Activated CD4-positive, alpha-beta T cell treated with anti-CD3 and anti-CD28 coated beads for 36 hours (primary cell): ENCODE results near the gene ALKBH8. TPM values are rescaled to one million over a fixed set of nuclear protein-coding genes. Genes with fewer than 3 reads are reported as not detected.
"Not testable (repeated sequence)": the region's sequence is repeated elsewhere in the genome, so short reads cannot be mapped to it uniquely, and the experiment has no call there.

Experiments
- ATAC-seq: fragments of 200-7000 bp; cut with Tn5 transposase; one replicate; pipeline ENCODE4 v1.10.0; 2021; ENCODE audit warnings: mild to moderate bottlenecking, moderate library complexity
- CTCF ChIA-PET: fragments of 350-600 bp; sonication (Branson Sonifier 250); formaldehyde crosslinking; loops from one replicate; lab custom pipeline; 2021; ENCODE audit warnings: antibody characterized with exemption; lab: Charles Lee
- POLR2A ChIA-PET: fragments of 350-600 bp; sonication (Branson Sonifier 250); formaldehyde crosslinking; loops from one replicate; lab custom pipeline; 2021; ENCODE audit warnings: antibody characterized with exemption, inconsistent platforms; lab: Charles Lee
- DNase-seq: peaks from one replicate; pipeline ENCODE4 v3.0.0-alpha.2; 2020
- H3K27ac Mint-ChIP-seq: one replicate; pipeline ENCODE4 v1.8.0; 2021; ENCODE audit warnings: mixed read lengths
- H3K27me3 Mint-ChIP-seq: one replicate; pipeline ENCODE4 v1.8.0; 2021; ENCODE audit warnings: mixed read lengths
- H3K36me3 Mint-ChIP-seq: one replicate; pipeline ENCODE4 v1.8.0; 2021; ENCODE audit warnings: low read depth, mixed read lengths
- H3K4me1 Mint-ChIP-seq: one replicate; pipeline ENCODE4 v1.8.0; 2021; ENCODE audit warnings: mixed read lengths
- H3K4me3 Mint-ChIP-seq: one replicate; pipeline ENCODE4 v1.8.0; 2021; ENCODE audit warnings: mild to moderate bottlenecking, moderate library complexity, mixed read lengths
- H3K9me3 Mint-ChIP-seq: one replicate; pipeline ENCODE4 v1.8.0; 2021; ENCODE audit warnings: low read depth, mixed read lengths
- intact Hi-C, 2 experiments: fragments of 100-400 bp; cut with DNase I in 1 of 2; cut with micrococcal nuclease in 1 of 2; formaldehyde crosslinking; loops; one replicate each; pipeline versions ENCODE4 v1.14.2 to v1.15.1; 2022 to 2024; cut with DNase I, micrococcal nuclease
- total RNA-seq, 2 experiments: library from RNA; stranded (reverse); gene quantifications; one replicate each; pipeline ENCODE4 v1.2.3, GENCODE V29; 2021

Gene ALKBH8
- total RNA-seq, 2 experiments from 2014 or later: 11.4 to 12.6 TPM

DNA sequence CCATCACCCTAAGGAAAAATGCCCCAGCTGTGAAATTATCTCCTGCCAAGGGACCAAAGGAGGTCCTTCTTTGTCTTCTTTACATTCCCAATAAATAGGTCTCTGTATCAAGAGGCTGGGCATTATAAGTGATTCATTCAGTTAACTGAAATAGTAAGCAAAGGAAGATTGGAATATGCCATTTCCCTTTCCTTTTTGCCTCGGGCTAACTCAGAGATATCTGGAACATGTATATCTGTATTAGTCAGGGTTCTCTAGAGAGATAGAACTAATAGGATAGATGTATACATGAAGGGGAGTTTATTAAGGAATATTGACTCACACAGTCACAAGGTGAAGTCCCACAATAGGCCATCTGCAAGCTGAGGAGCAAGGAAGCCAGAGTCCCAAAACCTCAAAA, 92.6 kb downstream of the ALKBH8 start:
- Mint-ChIP-seq H3K9me3 (no peaks in the 10 kb centered on the region), H3K4me3 (no peak overlapping the region), H3K36me3 (no peaks in the 10 kb centered on the region), H3K27ac (no peak overlapping the region), H3K4me1 (no peaks in the 10 kb centered on the region), H3K27me3 (peaks cover 37% of the 10 kb centered on the region)
- intact Hi-C loops: no loop called here
- CTCF ChIA-PET: interaction anchor here (0.7 kb wide), 1 partner anchor 216 kb away, joined by 3 read pairs; no protein-coding TSS in a partner anchor
- POLR2A ChIA-PET: no interaction called here
- no peak for DNase-seq
- ATAC-seq: no peak

DNA sequence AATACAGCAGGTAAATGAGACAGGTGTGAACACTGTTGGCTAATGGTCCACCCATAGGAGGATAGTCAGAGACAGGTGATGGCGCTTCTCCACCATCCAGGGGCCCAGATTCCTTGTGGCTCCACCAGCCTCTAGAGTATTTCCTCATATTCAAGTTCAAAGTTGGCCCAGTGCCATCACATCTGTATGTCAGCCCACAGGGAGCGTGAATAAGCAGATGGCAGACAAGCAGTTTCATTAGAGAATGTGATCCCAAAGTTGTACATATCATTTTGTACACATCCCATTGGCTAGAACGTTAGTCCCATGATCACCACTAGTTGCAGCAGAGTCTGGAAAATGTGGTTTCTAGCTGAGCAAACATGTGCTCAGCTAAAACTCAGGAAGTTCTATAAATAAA, 96.9 kb downstream of the ALKBH8 start:
- no peak overlapping the region for H3K4me3 Mint-ChIP-seq
- DNase-seq: no peak
- intact Hi-C loops: no loop called here
- H3K27ac Mint-ChIP-seq: no peak overlapping the region
- peaks cover 4% of the 10 kb centered on the region for H3K9me3 Mint-ChIP-seq
- H3K4me1 Mint-ChIP-seq: no peaks in the 10 kb centered on the region
- ATAC-seq: no peak
- ChIA-PET CTCF (no interaction called here), POLR2A (no interaction called here)
- no peaks in the 10 kb centered on the region for H3K36me3 Mint-ChIP-seq
- H3K27me3 Mint-ChIP-seq: peaks cover 29% of the 10 kb centered on the region

DNA sequence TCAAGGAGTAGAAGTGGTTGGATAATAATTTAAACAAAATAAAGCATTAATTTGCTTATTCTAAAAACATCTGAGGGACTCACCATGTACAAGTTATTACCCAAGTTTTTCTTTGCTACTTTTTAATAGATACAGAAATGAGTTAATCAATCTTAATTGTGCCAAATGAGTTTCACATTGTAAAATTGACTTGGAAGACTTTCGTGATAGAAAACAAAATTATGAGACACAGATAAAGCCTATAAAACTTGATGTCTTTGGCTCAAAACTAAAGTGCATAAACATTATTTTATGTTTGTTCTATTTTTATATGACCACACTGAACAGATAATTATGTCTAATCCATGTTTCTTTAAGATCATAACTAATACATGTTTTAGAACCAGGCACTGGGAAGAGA, 97.8 kb downstream of the ALKBH8 start:
- ATAC-seq (no peak), DNase-seq (no peak)
- H3K4me3 Mint-ChIP-seq: no peak overlapping the region
- ChIA-PET POLR2A (no interaction called here), CTCF (no interaction called here)
- no peak overlapping the region for H3K27ac Mint-ChIP-seq
- H3K27me3 Mint-ChIP-seq: peaks cover 30% of the 10 kb centered on the region
- intact Hi-C loops: no loop called here
- no peaks in the 10 kb centered on the region for H3K4me1 Mint-ChIP-seq
- no peaks in the 10 kb centered on the region for H3K36me3 Mint-ChIP-seq
- peaks cover 7% of the 10 kb centered on the region for H3K9me3 Mint-ChIP-seq

DNA sequence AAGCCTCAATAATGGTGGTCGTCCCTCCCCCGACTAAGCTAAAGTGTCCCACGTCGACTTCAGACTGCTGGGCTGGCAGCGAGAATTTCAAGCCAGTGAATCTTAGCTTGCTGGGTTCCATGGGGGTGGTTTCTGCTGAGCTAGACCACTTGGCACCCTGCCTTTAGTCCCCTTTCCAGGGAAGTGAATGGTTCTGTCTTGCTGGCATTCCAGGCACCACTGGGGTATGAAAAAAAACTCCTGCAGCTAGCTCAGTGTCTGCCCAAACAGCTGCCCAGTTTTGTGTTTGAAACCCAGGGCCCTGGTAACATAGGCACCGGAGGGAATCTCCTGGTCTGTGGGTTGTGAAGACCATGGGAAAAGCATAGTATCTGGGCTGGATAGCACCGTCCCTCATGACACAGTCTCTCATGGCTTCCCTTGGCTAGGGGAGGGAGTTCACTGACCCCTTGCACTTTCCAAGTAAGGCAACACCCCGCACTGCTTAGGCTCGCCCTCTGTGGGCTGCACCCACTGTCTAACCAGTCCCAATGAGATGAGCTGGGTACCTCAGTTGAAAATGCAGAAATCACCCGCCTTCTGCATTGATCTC, 99.2 kb downstream of the ALKBH8 start:
- H3K9me3 Mint-ChIP-seq, H3K27ac Mint-ChIP-seq, H3K36me3 Mint-ChIP-seq, CTCF ChIA-PET, ATAC-seq, DNase-seq, H3K4me1 Mint-ChIP-seq, H3K4me3 Mint-ChIP-seq, POLR2A ChIA-PET, intact Hi-C loops: not testable (repeated sequence)
- H3K27me3 Mint-ChIP-seq: peaks cover 25% of the 10 kb centered on the region

DNA sequence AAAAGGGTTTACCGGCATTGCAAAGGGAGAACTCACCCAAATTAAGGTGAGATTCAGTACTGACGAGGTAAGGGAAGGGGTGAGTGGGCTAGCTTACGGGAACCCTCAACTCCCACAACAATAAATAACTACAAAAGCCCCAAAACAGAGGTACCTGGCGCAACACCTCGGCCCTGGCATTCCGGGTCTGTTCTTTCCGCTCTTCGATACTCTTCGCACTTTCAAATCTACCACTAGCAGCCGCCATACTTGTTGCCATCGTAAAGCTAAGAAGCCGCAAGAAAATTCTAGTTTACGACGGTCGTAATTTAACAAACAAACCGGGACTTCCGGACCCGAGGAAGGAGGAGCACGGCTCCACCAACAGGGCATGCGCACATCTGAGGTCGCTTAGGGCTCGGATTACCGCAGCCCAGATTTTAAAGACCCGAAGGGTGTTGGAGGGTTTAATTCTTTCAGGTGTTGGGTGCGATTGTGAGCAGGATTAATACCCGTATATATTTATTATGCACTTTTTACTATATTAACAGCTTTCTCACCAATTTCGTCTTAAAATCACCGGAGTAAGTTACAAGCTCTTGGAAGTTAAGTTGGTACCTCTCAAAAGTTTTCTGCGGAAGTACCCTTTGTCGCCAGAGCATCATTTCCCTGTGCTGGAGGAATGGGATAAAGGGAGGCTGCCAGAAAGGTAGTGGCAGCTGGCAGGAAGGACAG, 107.8 kb downstream of the ALKBH8 start, which contains the start of gene CWF19L2:
Gene CWF19L2, minus strand, starts transcription at position 268 of the 714 bp plus-strand sequence. Its CDS starts 9 bp downstream, at position 259.
- ChIA-PET CTCF (interaction anchor here (0.5 to 1.2 kb wide), 2 partner anchors 70 to 105 kb away, joined by 3 to 4 read pairs; no protein-coding TSS in a partner anchor), POLR2A (interaction anchor here (0.6 kb wide), 2 partner anchors 13 to 81 kb away, joined by 3 read pairs; no protein-coding TSS in a partner anchor)
- ATAC-seq (peak; percentile 99), DNase-seq (peak; percentile 94)
- Mint-ChIP-seq H3K36me3 (peaks cover 2% of the 10 kb centered on the region), H3K9me3 (no peaks in the 10 kb centered on the region), H3K27me3 (no peaks in the 10 kb centered on the region), H3K4me1 (peaks cover 21% of the 10 kb centered on the region), H3K27ac (peak within 1 kb of the TSS; percentile 95), H3K4me3 (peak within 1 kb of the TSS; percentile 84)
- intact Hi-C loops: loop anchor here (1.0 to 10.0 kb wide), 9 partner anchors 107 to 1435 kb away; partner anchors contain the start of genes ALKBH8 (in 2 of the 2), AASDHPPT (in 1 of the 2), C11orf65 (in 1 of the 2) and CUL5 (in 1 of the 2)

DNA sequence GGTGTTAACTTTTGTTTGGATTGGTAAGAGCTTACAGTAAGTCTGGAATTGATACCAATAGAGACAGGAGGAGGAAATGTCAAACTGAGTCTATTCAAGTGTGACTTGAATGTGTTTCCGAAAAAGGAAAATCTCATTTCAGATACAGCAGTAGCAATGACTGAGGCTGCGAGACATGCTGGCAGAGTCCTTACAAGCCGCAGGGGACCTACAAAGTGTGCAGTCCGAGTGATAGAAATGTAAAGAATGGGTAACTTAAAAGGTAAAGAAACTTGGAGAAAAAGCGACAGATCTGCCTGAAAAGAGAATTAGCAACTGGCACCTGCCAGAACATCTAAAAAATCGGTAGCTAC, 108.4 kb downstream of the ALKBH8 start:
- peak overlapping the region; percentile 95 for H3K27ac Mint-ChIP-seq
- H3K4me1 Mint-ChIP-seq: peaks cover 21% of the 10 kb centered on the region
- H3K4me3 Mint-ChIP-seq: peak overlapping the region; percentile 84
- intact Hi-C loops: loop anchor here (1.0 to 10.0 kb wide), 8 partner anchors 108 to 1434 kb away; partner anchors contain the start of genes ALKBH8 (in 2 of the 2), AASDHPPT (in 1 of the 2), C11orf65 (in 1 of the 2) and DDX10 (in 1 of the 2)
- ChIA-PET POLR2A (interaction anchor here (0.6 kb wide), 1 partner anchor 13 kb away, joined by 3 read pairs; no protein-coding TSS in a partner anchor), CTCF (interaction anchor here (0.5 to 1.2 kb wide), 2 partner anchors 69 to 106 kb away, joined by 3 to 4 read pairs; no protein-coding TSS in a partner anchor)
- H3K27me3 Mint-ChIP-seq: no peaks in the 10 kb centered on the region
- peaks cover 4% of the 10 kb centered on the region for H3K36me3 Mint-ChIP-seq
- no peaks in the 10 kb centered on the region for H3K9me3 Mint-ChIP-seq
- ATAC-seq (peak; percentile 33), DNase-seq (peak; percentile 33)

DNA sequence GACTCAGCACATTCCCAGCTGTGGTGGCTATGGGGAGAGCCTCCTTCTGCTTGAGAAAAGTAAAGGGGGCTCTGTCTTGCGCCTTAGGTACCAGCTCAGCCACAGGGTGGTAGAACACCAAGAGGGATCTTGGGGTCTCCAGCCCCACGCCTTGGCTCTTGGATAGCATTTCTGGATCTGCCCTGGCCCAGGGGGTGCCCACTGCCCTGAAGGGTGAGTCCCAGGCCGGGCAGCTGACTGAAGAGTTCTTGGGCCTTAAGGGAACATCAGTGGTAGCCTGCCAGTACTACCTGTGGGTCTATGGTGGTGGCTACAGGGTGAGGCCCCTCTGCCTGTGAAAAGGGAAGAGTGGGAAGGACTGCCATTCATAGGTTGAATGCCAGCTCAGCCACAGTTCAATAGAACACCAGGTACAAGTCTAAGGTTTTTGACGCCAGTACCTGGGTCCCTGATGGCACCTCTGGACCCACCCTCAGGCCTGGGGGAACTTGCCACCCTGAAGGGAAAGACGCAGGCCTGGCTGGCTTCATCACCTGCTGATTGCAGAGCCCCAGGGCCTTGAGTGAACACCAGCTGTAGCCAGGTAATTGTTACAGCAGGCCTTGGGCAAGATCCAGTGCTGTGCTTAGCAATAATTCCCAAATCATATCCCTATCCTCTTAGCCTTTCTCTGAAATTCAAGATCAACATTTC, 111.8 kb downstream of the ALKBH8 start:
- no peak overlapping the region for H3K27ac Mint-ChIP-seq
- ChIA-PET POLR2A (no interaction called here), CTCF (no interaction called here)
- H3K4me1 Mint-ChIP-seq: peaks cover 29% of the 10 kb centered on the region
- H3K36me3 Mint-ChIP-seq: peaks cover 16% of the 10 kb centered on the region
- intact Hi-C loops: loop anchor here in 1 of 2 experiments (10.0 kb wide), 1 partner anchor 1211 kb away; the partner anchor contains the start of gene DDX10
- no peak for ATAC-seq
- H3K4me3 Mint-ChIP-seq: no peak overlapping the region
- H3K9me3 Mint-ChIP-seq: no peaks in the 10 kb centered on the region
- no peaks in the 10 kb centered on the region for H3K27me3 Mint-ChIP-seq
- no peak for DNase-seq

Other genes starting within 250 kb of the ALKBH8 start
- gene CWF19L2, start 107.9 kb downstream of the ALKBH8 start, total RNA-seq: 10 to 100 TPM; 14.1 to 14.3 TPM
- gene ELMOD1, start 25.4 kb upstream of the ALKBH8 start, total RNA-seq: not detected
- gene SLN, start 146.3 kb upstream of the ALKBH8 start, total RNA-seq: not detected